Psoas muscle (tissue), 8 donors: ENCODE data around the gene PLAC9. TPM values are rescaled to one million over a fixed set of nuclear protein-coding genes. Genes with fewer than 3 reads are reported as not detected.

Experiments used
- ATAC-seq, 4 donors: fragments of 200-7000 bp; cut with Tn5 transposase; one replicate each; pipeline ENCODE4 v1.9.1; 2020; ENCODE audit warnings: moderate library complexity in 3 of 4, mild to moderate bottlenecking in 2 of 4
- DNase-seq, 2 donors: peaks; one replicate each; pipeline ENCODE4 v3.0.0-alpha.2; 2020
- H3K27ac ChIP-seq: fragments of 200-600 bp; one replicate; pipeline ENCODE4 v1.8.0; 2022
- H3K27me3 ChIP-seq, 3 donors: fragments of 200-600 bp in 1 of 3; one replicate each; pipeline versions ENCODE4 v1.6.1 to v1.8.0; 2013 to 2022; ENCODE audit warnings: low read length in 2 of 3, mild to moderate bottlenecking in 2 of 3, moderate library complexity in 1 of 3; ENCODE audit not compliant: insufficient read depth in 3 of 3
- H3K36me3 ChIP-seq, 2 donors: fragments of 200-600 bp in 1 of 2; one replicate each; pipeline versions ENCODE4 v1.6.1 to v1.8.0; 2013 to 2022; ENCODE audit warnings: low read depth in 1 of 2, mild to moderate bottlenecking in 1 of 2, moderate library complexity in 1 of 2; ENCODE audit not compliant: insufficient read depth in 1 of 2
- H3K4me1 ChIP-seq: fragments of 200-600 bp; one replicate; pipeline ENCODE4 v1.8.0; 2022
- H3K4me3 ChIP-seq: fragments of 200-600 bp; one replicate; pipeline ENCODE4 v1.8.0; 2022; ENCODE audit warnings: mild to moderate bottlenecking
- H3K9me3 ChIP-seq: fragments of 200-600 bp; one replicate; pipeline ENCODE4 v1.8.0; 2022
- WGBS, 3 donors: extraction: QIAGEN DNeasy Blood & Tissue Kit; methylation state at CpG; one replicate each; pipeline versions ENCODE4 v1.1.6 to v1.1.7; 2013; 5-methylcytosine and 5-hydroxymethylcytosine counted together
- intact Hi-C, 2 donors: fragments of 100-400 bp; cut with DNase I; formaldehyde crosslinking; loops; one replicate each; pipeline versions ENCODE4 v1.11.0 to v1.14.2; 2022
- polyA plus RNA-seq, 3 donors: library from polyadenylated mRNA; stranded (reverse); fragments of 200-250 nt; gene quantifications; one replicate each; pipeline ENCODE4 v1.2.3, GENCODE V29; 2013
- total RNA-seq, 4 donors: library from RNA; stranded (reverse); fragmentation: NEBNext Ultra II Directional in 2 of 4; extraction: Animal tissue kit (Norgen Biotek cat#: 25700) in 2 of 4; gene quantifications; one replicate each; pipeline versions ENCODE4 v1.2.1 to v1.2.4, GENCODE V29; 2021 to 2023
- TF ChIP-seq, protein P1 (sequence below): fragments of 200-600 bp; IDR thresholded peaks from one replicate; pipeline ENCODE4 v1.8.0; 2022; ENCODE audit warnings: antibody characterized with exemption
- donor health status: healthy with polysubstance abuse.
- donor health status: DM: no; HTN: no; CAD: no; lungs with moderate emphysema.
- donor health status: Bipolar disorder and iron deficiency.
- donor health status: healthy.
- donor health status: DM: yes; HTN: yes; CAD: no.
- donor health status: DM: no; HTN: no; CAD: no.
- donor health status: DM: no; HTN: no; CAD: no.
- donor health status: DM: yes; HTN: yes; CAD: no.

The PLAC9 gene
- total and polyA plus RNA-seq, 7 donors = 5.4 to 14.6 (median 9.4) TPM

GRCh38 chr10:80160361-80161320, 28.1 kb downstream of the PLAC9 start:
- peaks cover 9 to 86% of the 10 kb centered on the region in 2 donors for H3K36me3 ChIP-seq
- H3K9me3 ChIP-seq = no peaks in the 10 kb centered on the region
- no peak for ATAC-seq
- no peak for DNase-seq
- 89 to 90% (median 89%) methylated on average over 17 of the region's 17 CpGs for WGBS, 3 donors
- H3K27ac ChIP-seq = peak overlapping the region; percentile 95
- intact Hi-C loops = loop anchor here in 1 of 2 donors (5.0 kb wide), 1 partner anchor 42 kb away; no protein-coding TSS in a partner anchor
- peaks cover 49% of the 10 kb centered on the region for H3K4me1 ChIP-seq
- TF ChIP-seq, protein P1, sequence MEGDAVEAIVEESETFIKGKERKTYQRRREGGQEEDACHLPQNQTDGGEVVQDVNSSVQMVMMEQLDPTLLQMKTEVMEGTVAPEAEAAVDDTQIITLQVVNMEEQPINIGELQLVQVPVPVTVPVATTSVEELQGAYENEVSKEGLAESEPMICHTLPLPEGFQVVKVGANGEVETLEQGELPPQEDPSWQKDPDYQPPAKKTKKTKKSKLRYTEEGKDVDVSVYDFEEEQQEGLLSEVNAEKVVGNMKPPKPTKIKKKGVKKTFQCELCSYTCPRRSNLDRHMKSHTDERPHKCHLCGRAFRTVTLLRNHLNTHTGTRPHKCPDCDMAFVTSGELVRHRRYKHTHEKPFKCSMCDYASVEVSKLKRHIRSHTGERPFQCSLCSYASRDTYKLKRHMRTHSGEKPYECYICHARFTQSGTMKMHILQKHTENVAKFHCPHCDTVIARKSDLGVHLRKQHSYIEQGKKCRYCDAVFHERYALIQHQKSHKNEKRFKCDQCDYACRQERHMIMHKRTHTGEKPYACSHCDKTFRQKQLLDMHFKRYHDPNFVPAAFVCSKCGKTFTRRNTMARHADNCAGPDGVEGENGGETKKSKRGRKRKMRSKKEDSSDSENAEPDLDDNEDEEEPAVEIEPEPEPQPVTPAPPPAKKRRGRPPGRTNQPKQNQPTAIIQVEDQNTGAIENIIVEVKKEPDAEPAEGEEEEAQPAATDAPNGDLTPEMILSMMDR = no peak
- H3K27me3 ChIP-seq = no peaks in the 10 kb centered on the region
- no peak overlapping the region for H3K4me3 ChIP-seq

GRCh38 chr10:80161321-80162083, 29.0 kb downstream of the PLAC9 start:
- peak overlapping the region; percentile 95 for H3K27ac ChIP-seq
- no peak for ATAC-seq
- 77 to 86% (median 83%) methylated on average over 21 of the region's 21 CpGs for WGBS, 3 donors
- no peak for DNase-seq
- H3K4me1 ChIP-seq = peaks cover 57% of the 10 kb centered on the region
- no peak overlapping the region for H3K4me3 ChIP-seq
- H3K36me3 ChIP-seq = peaks cover 8 to 84% of the 10 kb centered on the region in 2 donors
- H3K9me3 ChIP-seq = no peaks in the 10 kb centered on the region
- TF ChIP-seq, protein P1 = peak; percentile 5
- intact Hi-C loops = loop anchor here in 1 of 2 donors (5.0 kb wide), 1 partner anchor 41 kb away; no protein-coding TSS in a partner anchor
- H3K27me3 ChIP-seq = no peaks in the 10 kb centered on the region

- Histone ChIP-seq H3K4me3 (no peak overlapping the region), H3K9me3 (no peaks in the 10 kb centered on the region), H3K4me1 (peaks cover 66% of the 10 kb centered on the region), H3K36me3 (peaks cover 5 to 77% of the 10 kb centered on the region in 2 donors), H3K27me3 (no peaks in the 10 kb centered on the region), H3K27ac (peak overlapping the region; percentile 79)
- WGBS, 3 donors = 75 to 86% (median 81%) methylated on average over 8 of the region's 8 CpGs
- TF ChIP-seq, protein P1 = no peak
- ATAC-seq = no peak
- DNase-seq = peak in 1 of 2 donors; percentile 62
- intact Hi-C loops = loop anchor here in 1 of 2 donors (5.0 kb wide), 1 partner anchor 38 kb away; no protein-coding TSS in a partner anchor
These were observed 31.3 kb downstream of the PLAC9 start for GRCh38 chr10:80163741-80164341.

DNA sequence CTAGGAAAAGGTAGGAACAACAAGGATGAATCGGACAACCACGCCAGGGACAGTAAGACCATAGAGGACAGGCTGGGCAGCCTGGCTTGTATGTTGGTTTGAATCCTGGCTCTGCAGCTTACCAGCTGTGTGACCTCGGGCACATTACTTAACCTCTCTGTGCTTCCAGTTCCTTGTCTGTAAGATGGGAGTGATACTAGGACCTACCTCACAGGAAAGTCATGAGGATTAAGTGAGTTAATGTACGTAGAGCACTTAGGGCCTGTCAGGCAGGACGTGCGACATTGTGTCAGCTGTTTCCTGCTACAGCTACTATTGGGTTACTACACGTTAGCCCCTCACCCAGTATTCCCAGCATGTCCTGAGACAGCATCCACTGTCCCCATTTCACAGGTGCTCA, 32.1 kb downstream of the PLAC9 start:
- H3K27ac ChIP-seq = peak overlapping the region; percentile 79
- DNase-seq = no peak
- peaks cover 61% of the 10 kb centered on the region for H3K4me1 ChIP-seq
- TF ChIP-seq, protein P1 = no peak
- no peak overlapping the region for H3K4me3 ChIP-seq
- H3K36me3 ChIP-seq = peaks cover 5 to 79% of the 10 kb centered on the region in 2 donors
- no peaks in the 10 kb centered on the region for H3K27me3 ChIP-seq
- 89 to 91% (median 91%) methylated on average over 7 of the region's 7 CpGs for WGBS, 3 donors
- intact Hi-C loops = loop anchor here in 1 of 2 donors (5.0 kb wide), 1 partner anchor 38 kb away; no protein-coding TSS in a partner anchor
- ATAC-seq = no peak
- H3K9me3 ChIP-seq = no peaks in the 10 kb centered on the region
